ENCODE results near the gene RHO. TPM values are rescaled to one million over a fixed set of nuclear protein-coding genes. Genes with fewer than 3 reads are reported as not detected.

RHO gene
- total RNA-seq, 1 experiment from 2014 or later, result not detected

Other genes with a start within 250 kb of the RHO start
- gene HMCES, start 249.8 kb upstream of the RHO start, total RNA-seq (2014; rRNA removed; shearing (Covaris generic)), result 33.0 and 40.6 TPM in 2 replicates
- not detected in 2 replicates for gene EFCAB12, start 100.0 kb upstream of the RHO start, total RNA-seq (2014; rRNA removed; shearing (Covaris generic))
- gene MBD4, start 88.7 kb upstream of the RHO start, total RNA-seq (2014; rRNA removed; shearing (Covaris generic)), result 14.0 and 18.9 TPM in 2 replicates
- 14.6 and 19.9 TPM in 2 replicates for gene IFT122, start 88.4 kb upstream of the RHO start, total RNA-seq (2014; rRNA removed; shearing (Covaris generic))
- gene H1-8, start 14.5 kb downstream of the RHO start, total RNA-seq (2014; rRNA removed; shearing (Covaris generic)), result not detected in 2 replicates
- 21.2 and 54.7 TPM in 2 replicates for gene PLXND1, start 78.0 kb downstream of the RHO start, total RNA-seq (2014; rRNA removed; shearing (Covaris generic))